Measurements from ENCODE around the gene CDH16. TPM values are rescaled to one million over a fixed set of nuclear protein-coding genes. Genes with fewer than 3 reads are reported as not detected.
"Not testable (repeated sequence)": the region's sequence is repeated elsewhere in the genome, so short reads cannot be mapped to it uniquely, and the experiment has no call there.

CDH16 gene
- total RNA-seq, 1 donor from 2014 or later: not detected

- Histone ChIP-seq H3K4me1 (peaks cover 5% of the 10 kb centered on the region), H3K27ac (no peak overlapping the region), H3K27me3 (ENCODE audit: low read depth) (no peaks in the 10 kb centered on the region), H3K9me3 (no peaks in the 10 kb centered on the region), H3K36me3 (no peaks in the 10 kb centered on the region), H3K4me3 (no peak overlapping the region)
- DNase-seq (no peak), ATAC-seq (no peak)
- intact Hi-C loops (cut with DNase I): no loop called here
- TF ChIP-seq CTCF (IDR thresholded peaks at IDR 0.05): no peak
Measured at GRCh38 chr16:66960270-66960669, 41.6 kb upstream of the CDH16 start.

- intact Hi-C loops (cut with DNase I): no loop called here
- Histone ChIP-seq H3K4me1 (peaks cover 5% of the 10 kb centered on the region), H3K36me3 (no peaks in the 10 kb centered on the region), H3K9me3 (no peaks in the 10 kb centered on the region), H3K4me3 (no peak overlapping the region), H3K27me3 (ENCODE audit: low read depth) (no peaks in the 10 kb centered on the region), H3K27ac (no peak overlapping the region)
- DNase-seq (peak; percentile 71), ATAC-seq (peak; percentile 32 to 59)
- TF ChIP-seq CTCF (IDR thresholded peaks at IDR 0.05): no peak
Measured at GRCh38 chr16:66959704-66960161, 41.0 kb upstream of the CDH16 start.

GRCh38 chr16:66958857-66959703 lies 40.4 kb upstream of the CDH16 start:
- no peaks in the 10 kb centered on the region for H3K36me3 ChIP-seq
- H3K4me1 ChIP-seq: peaks cover 5% of the 10 kb centered on the region
- no peak overlapping the region for H3K27ac ChIP-seq
- intact Hi-C loops (cut with DNase I): no loop called here
- DNase-seq (no peak), ATAC-seq (no peak)
- no peaks in the 10 kb centered on the region for H3K27me3 ChIP-seq (ENCODE audit: low read depth)
- no peak for TF ChIP-seq CTCF (IDR thresholded peaks at IDR 0.05)
- no peaks in the 10 kb centered on the region for H3K9me3 ChIP-seq
- no peak overlapping the region for H3K4me3 ChIP-seq

- H3K36me3 ChIP-seq; H3K4me1 ChIP-seq; H3K27ac ChIP-seq; ATAC-seq; DNase-seq; intact Hi-C loops (cut with DNase I); H3K9me3 ChIP-seq; H3K4me3 ChIP-seq; H3K27me3 ChIP-seq (ENCODE audit: low read depth): not testable (repeated sequence)
Measured at GRCh38 chr16:66956154-66956457, 37.4 kb upstream of the CDH16 start.

GRCh38 chr16:66955363-66956153 lies 36.9 kb upstream of the CDH16 start:
- DNase-seq; H3K27ac ChIP-seq; intact Hi-C loops (cut with DNase I); H3K27me3 ChIP-seq (ENCODE audit: low read depth); ATAC-seq; H3K4me1 ChIP-seq; H3K36me3 ChIP-seq; H3K9me3 ChIP-seq; H3K4me3 ChIP-seq: not testable (repeated sequence)

GRCh38 chr16:66954097-66954659 lies 35.5 kb upstream of the CDH16 start:
- H3K36me3 ChIP-seq: no peaks in the 10 kb centered on the region
- ATAC-seq (peak; percentile 87 to 89), DNase-seq (peak; percentile 70)
- no peak overlapping the region for H3K4me3 ChIP-seq
- no peaks in the 10 kb centered on the region for H3K9me3 ChIP-seq
- intact Hi-C loops (cut with DNase I): no loop called here
- no peaks in the 10 kb centered on the region for H3K4me1 ChIP-seq
- peak; percentile 83 for TF ChIP-seq CTCF (IDR thresholded peaks at IDR 0.05)
- peaks cover 11% of the 10 kb centered on the region for H3K27me3 ChIP-seq (ENCODE audit: low read depth)
- H3K27ac ChIP-seq: no peak overlapping the region
